HG03103 (cell line): Measurements from ENCODE around the gene RFTN1.
"Not testable (repeated sequence)": the region's sequence is repeated elsewhere in the genome, so short reads cannot be mapped to it uniquely, and the experiment has no call there.

Source experiments
- ATAC-seq: cut with Tn5 transposase; IDR thresholded peaks from one replicate; pipeline ENCODE4 v1.9.1; 2021; ENCODE audit warnings: low read depth; ENCODE audit not compliant: unreplicated experiment

RFTN1 gene

DNA sequence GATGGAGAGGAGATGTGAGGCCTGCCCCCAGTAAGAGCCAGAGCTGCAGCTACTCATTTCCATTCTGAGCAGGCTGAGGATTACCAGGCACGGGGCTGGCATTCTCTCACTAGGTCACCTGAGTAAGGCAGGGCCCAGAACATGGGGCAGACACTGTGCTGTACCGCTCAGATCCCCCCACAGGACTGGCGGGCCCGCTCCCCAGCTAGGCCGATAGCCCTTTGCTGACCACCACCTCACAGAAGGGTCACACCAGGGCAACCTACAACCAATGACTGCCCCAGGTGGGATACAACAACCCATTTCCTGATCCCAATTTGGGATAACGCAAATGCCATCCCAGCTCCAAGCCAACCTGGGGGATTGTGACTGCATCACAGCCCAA, 195.9 kb downstream of the RFTN1 start:
- no peak for ATAC-seq

- ATAC-seq = no peak
Observed at GRCh38 chr3:16316847-16317560, 196.5 kb downstream of the RFTN1 start.

DNA sequence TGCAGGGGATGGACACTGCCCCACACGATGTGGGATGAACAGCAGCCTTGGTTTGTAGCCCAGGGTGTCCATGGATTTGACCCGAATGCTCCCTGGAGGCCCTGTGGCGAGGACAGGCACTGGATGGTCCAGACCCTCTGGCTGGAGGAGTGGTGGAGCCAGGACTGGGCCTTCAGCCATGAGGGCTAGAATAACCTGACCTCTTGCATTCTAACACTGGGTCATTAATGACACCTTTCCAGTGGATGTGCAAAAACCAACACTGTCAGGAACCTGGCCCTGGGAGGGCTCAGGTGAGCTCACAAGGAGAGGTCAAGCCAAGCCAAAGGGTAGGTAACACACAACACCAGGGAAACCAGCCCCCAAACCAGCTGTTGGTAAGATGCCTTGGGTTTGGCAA, 197.1 kb downstream of the RFTN1 start:
- no peak for ATAC-seq

DNA sequence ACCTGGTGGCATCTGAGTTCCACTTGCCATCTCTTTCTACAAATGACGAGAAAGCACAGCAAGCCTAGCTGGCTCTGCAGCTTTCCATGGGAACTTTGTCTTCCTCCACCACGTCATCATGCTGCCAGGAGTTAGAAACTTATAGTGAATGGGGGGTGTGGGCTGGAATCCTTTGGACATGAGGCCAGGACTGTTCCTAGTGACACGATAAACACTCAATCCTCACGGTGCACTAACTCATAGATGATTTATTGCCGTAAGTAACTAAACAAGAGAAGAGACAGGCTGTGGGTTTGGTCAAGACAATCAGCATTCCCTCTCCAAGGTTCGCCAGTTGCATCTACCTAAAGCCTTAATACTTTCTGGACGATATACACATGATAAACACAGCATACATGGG, 197.9 kb downstream of the RFTN1 start:
- no peak for ATAC-seq

- ATAC-seq = no peak
Observed at GRCh38 chr3:16313886-16314645, 199.4 kb downstream of the RFTN1 start.

- ATAC-seq = peak; percentile 65
Observed at GRCh38 chr3:16311960-16312451, 201.5 kb downstream of the RFTN1 start.

- ATAC-seq = not testable (repeated sequence)
Observed at GRCh38 chr3:16310486-16310885, 203.0 kb downstream of the RFTN1 start.

DNA sequence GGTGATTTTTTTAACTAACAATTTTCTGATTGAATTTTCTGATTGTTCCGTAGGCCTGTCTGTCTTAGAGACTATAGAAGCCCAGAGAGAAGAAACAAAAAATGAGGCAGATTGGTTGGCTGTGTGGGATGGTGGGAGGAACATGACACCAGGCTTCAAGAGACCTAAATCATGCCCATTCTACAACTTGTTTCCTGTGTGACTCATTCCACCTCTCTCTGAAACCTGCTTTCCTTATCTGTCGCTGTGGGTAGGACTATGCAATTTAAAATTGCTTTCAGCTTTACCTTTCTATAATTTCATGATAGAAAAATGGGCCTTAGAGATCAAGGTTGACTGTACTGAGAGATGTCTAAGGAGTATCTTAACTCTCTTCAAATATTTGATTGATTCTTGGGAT, 203.9 kb downstream of the RFTN1 start:
- ATAC-seq = peak; percentile 78

DNA sequence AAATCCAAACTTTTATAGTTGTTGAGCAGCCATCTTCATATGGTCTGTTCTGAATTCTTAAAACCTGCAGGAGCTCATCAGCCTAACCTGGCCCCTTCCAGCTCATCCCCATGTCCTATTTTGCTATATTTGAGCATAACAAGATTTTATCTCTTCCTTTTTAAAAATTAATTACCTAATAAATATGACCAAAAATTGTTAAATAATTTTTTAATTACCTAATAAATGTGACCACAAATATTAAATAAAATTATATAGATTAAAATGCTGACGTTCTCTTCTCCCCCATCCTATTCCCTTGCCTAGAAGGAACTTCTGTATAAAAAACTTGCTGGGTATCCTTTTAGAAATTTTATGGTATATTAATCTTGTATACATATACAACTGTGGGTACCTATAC, 204.8 kb downstream of the RFTN1 start:
- ATAC-seq = no peak

GRCh38 chr3:16307832-16308531, 205.5 kb downstream of the RFTN1 start:
- ATAC-seq = no peak

DNA sequence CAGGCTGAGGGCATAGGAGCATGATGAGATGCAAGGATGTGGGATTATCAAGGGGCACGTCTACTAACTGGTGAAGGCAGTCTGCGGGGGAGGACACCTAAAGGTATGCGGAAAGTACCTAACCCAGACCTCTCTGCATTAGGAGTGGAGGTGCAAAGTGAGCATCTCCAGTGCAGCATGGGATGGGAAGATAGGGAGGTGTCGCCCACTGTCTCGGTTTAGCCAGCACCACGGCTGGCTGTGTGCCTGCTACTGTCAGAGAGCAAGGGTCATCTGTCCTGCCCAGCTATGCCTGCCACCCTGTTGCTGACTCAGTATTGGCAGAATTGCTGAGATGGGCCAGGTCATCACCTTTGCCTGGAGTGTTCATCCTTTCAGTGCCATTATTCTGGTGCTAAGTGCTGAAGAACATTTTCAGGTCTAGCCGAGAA, 208.4 kb downstream of the RFTN1 start:
- ATAC-seq = no peak

DNA sequence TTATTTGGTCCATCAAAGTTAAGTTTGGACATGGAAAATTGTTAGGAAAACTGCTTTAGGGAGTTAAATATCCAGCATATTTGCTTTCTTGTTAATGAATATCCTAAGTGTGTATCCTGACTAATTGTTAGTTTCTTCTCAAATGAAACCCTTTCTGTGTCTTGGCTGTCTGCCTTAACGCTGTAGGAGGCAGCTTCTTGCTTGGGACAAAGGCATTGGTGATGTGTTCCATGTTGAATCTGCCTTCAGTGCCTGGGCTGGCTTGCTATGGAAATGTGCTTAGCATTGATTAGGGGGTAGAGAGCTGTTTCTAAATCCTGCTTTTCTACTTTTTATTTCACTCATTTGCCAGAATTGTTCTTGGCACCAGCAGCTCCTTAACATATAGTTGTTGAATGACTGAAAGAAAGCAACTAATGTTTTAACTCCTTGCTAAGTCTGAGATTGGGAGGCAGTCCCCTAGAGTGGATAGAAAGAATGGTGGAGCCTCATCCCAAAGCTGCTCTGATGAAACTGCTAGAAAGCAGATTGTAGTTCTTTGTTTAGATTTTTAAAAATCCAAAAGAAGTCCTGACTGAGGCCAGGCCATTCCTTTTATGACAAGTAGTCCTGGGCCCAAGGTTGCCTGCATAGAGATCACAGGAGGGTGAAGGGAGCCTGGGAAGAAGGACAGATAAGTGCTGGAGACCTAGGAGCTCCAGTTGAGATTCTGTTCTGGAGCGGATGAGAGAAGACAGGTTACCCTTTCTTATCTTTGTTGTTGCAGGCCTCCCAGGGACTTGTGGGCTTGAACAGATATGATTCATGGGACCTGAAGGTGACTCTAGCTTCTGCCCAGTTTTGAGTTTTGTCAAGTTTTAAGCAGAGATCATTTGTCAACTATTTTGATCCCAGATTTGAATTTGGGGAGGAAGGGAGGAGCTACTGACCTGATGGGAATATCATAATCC, 209.2 kb downstream of the RFTN1 start:
- ATAC-seq = no peak

DNA sequence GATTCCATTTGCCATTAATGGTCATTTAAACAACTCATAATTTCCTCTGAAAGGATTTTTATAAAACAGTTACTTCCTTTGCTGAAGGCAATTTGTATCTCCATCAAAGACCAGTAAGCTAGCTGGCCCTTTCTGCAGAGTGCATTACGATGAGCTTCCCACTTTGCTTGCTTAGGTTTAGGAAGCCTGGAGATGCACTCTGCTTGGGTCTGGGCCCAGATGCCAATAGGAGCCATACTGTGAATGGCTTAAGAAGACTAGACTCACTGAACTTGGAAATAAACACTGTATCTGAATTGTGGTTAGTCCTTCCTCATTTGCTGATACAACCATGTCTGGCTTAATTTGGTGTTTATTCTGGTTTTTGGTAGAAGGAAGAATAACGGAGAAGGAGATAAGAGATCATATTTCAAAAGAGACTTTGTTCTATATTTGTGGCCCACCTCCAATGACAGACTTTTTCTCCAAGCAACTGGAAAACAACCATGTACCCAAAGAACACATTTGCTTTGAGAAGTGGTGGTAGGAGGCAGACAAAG, 210.4 kb downstream of the RFTN1 start:
- no peak for ATAC-seq

DNA sequence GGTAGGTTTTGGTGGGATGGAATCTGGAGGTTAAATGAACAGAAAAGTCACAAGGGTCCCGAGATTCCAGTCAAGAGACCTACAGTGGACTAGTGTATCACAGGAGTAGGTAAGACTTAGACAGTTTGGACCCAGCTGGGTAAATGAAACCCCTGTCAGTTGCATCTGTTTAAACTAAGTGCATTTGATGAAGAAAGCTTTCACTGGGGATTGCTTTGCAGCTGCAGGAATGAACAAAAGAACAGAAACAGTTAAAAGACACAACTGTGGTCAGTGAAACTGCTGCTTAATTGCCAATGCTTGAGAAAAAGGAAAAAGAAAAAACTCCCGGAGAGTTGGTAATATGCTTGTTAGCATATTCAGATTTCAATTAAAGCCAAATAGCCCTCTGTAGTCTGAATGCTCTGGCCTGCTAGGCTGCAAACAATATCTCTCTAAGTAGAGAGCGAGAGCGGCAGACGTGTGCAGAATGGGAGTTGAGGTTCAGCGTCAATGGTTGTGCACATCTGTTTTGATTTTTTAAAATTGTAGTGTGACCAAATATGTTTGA, 211.3 kb downstream of the RFTN1 start:
- no peak for ATAC-seq

- ATAC-seq = no peak
Observed at GRCh38 chr3:16301507-16301906, 212.0 kb downstream of the RFTN1 start.

GRCh38 chr3:16300881-16301359, 212.6 kb downstream of the RFTN1 start:
- ATAC-seq = peak; percentile 66

GRCh38 chr3:16300307-16300706, 213.2 kb downstream of the RFTN1 start:
- ATAC-seq = no peak

GRCh38 chr3:16299746-16300145, 213.8 kb downstream of the RFTN1 start:
- no peak for ATAC-seq

GRCh38 chr3:16298891-16299290, 214.6 kb downstream of the RFTN1 start:
- no peak for ATAC-seq
